GM23338 (cell line): ENCODE measurements around the gene HJURP.

Experiments used
- CREB1 ChIP-seq: fragments of 250-450 bp; sonication (Bioruptor Pico); IDR thresholded peaks from 2 replicates; pipeline ENCODE4 v1.5.0; 2020; ENCODE audit warnings: low read depth, mild to moderate bottlenecking, moderate library complexity
- CTCF ChIP-seq, 2 experiments: fragments of 200-600 bp in 1 of 2; sonication (generic) in 1 of 2; conservative IDR thresholded peaks; 2 replicates each; pipeline versions ENCODE4 v1.5.1 to v1.6.1; 2016 to 2017; ENCODE audit warnings: antibody characterized with exemption in 2 of 2, low read depth in 2 of 2, mild to moderate bottlenecking in 2 of 2, moderate library complexity in 1 of 2
- EZH2 ChIP-seq: fragments of 200-600 bp; sonication (generic); IDR thresholded peaks from one replicate; pipeline ENCODE4 v1.8.0; 2017; ENCODE audit warnings: antibody characterized with exemption, mild to moderate bottlenecking, low read depth; ENCODE audit not compliant: unreplicated experiment
- EZH2phosphoT487 ChIP-seq: fragments of 200-600 bp; sonication (generic); IDR thresholded peaks from one replicate; pipeline ENCODE4 v1.8.1; 2018; ENCODE audit warnings: antibody characterized with exemption; ENCODE audit not compliant: unreplicated experiment
- JUNB ChIP-seq: IDR thresholded peaks from one replicate; pipeline ENCODE4 v1.6.1; 2016; ENCODE audit warnings: antibody characterized with exemption; ENCODE audit not compliant: unreplicated experiment
- NANOG ChIP-seq: IDR thresholded peaks from 2 replicates; pipeline ENCODE4 v1.6.1; 2016; ENCODE audit warnings: antibody characterized with exemption, borderline replicate concordance
- POLR2AphosphoS5 ChIP-seq: IDR thresholded peaks from 2 replicates; pipeline ENCODE4 v1.6.1; 2016; ENCODE audit warnings: antibody characterized with exemption, low read depth
- REST ChIP-seq: IDR thresholded peaks from one replicate; pipeline ENCODE4 v1.6.1; 2018; ENCODE audit warnings: antibody characterized with exemption; ENCODE audit not compliant: unreplicated experiment
- ZNF114 ChIP-seq: fragments of 250-450 bp; sonication (Bioruptor Pico); IDR thresholded peaks from 2 replicates; pipeline ENCODE4 v1.5.0; 2020; ENCODE audit warnings: mild to moderate bottlenecking, moderate library complexity
- ZNF331 ChIP-seq: fragments of 250-450 bp; sonication (Bioruptor Pico); IDR thresholded peaks from 2 replicates; pipeline ENCODE4 v1.5.0; 2020; ENCODE audit warnings: low read depth, mild to moderate bottlenecking, moderate library complexity
- ZNF462 ChIP-seq: fragments of 250-450 bp; sonication (Bioruptor Pico); IDR thresholded peaks from 2 replicates; pipeline ENCODE4 v1.5.0; 2020; ENCODE audit warnings: mild to moderate bottlenecking, moderate library complexity

- TF ChIP-seq CTCF (conservative IDR thresholded peaks at IDR 0.05; ENCODE audit: low read depth in 2 of 2) (no peak), EZH2 (no peak), POLR2AphosphoS5 (no peak), ZNF331 (CRISPR knock-in tag) (no peak), ZNF462 (CRISPR knock-in tag) (no peak), EZH2phosphoT487 (no peak), NANOG (no peak), REST (no peak), CREB1 (CRISPR knock-in tag) (no peak), JUNB (no peak), ZNF114 (CRISPR knock-in tag) (no peak)
Observed at GRCh38 chr2:233815861-233816260, 38.5 kb downstream of the HJURP start.
